GM21381 (cell line): ENCODE results near the gene LDB2.

ENCODE experiments used
- ATAC-seq: cut with Tn5 transposase; IDR thresholded peaks from one replicate; pipeline ENCODE4 v1.9.1; 2021; ENCODE audit warnings: mild to moderate bottlenecking, moderate library complexity; ENCODE audit not compliant: unreplicated experiment

Gene LDB2

DNA sequence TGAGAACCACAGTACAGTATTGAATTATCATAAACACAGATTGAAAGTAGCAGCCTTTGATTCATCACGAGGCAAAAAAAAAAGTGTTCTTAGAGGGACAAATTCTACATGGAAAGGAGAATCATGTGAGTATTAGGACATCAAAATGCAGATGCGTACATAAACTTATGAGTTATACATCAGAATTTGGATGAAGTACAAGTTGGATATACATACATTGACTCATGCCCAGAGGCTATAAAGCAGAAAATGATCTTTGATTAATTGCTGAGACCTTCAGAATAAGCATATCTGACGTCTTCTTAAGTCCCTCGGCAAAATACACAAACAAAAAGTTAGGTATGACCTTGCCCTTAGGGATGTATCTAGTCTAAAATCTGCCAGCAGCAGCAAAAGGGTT is 206.4 kb downstream of the LDB2 start:
- no peak for ATAC-seq

DNA sequence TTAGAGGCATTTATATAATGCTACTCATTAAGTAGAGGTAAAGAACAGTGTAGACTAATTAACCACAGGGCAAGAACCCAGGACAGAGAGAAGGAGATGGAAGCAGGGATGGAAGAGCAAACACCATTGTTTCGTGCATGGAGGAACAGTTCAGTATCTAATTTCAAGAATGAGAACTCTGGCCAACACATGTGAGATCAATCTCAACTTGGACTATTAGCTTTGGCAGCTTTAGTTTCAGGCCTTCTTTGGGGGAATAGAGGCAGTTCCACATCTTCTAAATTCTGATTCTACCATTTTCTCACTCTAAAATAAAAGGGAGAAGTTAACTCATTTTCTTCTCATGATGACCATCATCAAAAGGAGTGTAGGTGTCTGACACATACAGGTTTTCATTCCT is 207.0 kb downstream of the LDB2 start:
- no peak for ATAC-seq

DNA sequence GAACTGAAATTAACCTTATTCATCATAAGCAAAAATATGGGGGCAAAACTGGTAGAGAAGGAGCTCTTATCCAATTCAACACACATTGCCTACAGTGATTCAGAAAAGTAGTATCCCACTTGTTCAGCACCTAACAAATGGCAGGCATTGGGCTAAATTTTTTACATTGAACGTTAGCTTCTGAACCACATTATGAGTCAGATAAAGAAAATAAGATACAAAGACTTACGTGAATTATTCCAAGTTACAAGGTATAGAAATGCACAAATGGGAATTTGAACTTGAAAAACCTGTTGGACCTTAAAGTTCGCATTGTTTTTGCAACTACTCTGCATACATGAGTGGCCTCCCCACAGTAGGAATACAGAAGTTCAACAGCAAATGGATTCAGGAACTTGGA is 210.6 kb downstream of the LDB2 start:
- no peak for ATAC-seq

DNA sequence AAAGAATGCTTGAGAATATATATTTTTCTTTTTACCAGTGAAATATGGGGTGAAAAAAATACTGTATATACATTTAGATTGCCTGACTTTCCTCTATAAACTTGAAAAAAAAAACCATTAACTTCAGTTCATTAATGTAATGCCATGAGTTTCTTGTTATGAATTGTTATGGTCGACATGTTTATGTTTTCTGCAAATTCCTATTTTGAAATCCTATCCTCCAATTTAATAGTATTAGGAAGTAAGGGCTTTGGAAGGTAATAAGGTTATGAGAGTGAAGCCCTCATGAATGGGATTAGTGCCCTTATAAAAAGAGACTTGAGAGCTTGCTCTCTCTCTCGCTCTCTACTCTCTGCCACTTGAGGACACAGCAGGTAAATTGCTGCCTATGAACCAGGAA is 211.4 kb downstream of the LDB2 start:
- ATAC-seq: no peak

DNA sequence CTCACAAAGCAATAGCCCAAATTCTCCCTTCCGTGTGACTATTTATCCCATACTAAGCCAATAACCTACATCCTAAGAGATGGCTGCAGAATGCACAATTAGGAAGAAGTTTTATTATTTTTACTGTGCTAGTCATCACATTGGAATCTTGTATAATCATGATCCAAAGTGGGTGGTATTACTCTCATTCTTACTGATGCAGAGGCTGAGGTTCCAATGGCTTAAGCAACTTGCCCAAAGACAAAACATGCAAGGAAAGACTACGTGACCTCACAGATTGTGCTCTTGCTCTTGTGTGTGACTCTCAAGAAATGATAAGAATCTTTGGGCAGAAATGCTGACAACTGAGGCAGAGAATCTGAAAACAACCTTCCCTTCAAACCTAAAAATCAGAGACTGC is 212.2 kb downstream of the LDB2 start:
- no peak for ATAC-seq

DNA sequence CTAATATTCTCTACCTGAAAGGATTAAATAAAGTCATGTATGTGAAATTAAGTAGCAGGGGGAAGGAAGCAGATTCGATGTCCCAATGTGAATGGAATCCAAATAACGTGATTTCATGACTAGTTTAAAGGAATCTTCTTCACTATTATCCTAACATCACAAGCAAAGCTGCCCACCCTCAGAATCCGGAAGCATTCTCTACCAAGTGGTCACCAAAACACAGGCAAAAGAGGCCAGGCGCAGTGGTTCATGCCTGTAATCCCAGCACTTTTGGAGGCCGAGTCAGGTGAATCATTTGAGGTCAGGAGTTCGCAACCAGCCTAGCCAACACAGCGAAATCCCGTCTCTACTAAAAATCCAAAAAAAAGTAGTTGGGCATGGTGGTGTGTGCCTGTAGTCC is 212.9 kb downstream of the LDB2 start:
- ATAC-seq: no peak

DNA sequence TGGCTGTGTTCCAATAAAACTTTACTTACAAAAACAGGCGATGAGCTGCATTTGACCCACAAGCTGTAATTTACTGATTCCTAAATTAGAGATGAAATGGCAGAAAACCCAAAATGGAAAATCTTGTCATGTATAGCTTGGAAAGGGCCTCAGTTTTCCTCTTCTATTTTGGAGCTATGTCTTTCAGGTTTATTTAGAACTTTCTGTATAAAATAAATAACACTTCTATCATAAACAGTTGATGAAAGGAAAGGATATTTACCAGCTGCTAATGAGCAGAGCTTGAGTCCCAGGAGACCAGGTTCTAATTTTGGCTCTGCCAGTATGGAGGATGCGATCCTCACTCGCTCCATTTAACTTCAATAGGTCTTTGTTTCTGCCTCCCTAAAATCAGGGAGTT is 213.5 kb downstream of the LDB2 start:
- ATAC-seq: no peak

DNA sequence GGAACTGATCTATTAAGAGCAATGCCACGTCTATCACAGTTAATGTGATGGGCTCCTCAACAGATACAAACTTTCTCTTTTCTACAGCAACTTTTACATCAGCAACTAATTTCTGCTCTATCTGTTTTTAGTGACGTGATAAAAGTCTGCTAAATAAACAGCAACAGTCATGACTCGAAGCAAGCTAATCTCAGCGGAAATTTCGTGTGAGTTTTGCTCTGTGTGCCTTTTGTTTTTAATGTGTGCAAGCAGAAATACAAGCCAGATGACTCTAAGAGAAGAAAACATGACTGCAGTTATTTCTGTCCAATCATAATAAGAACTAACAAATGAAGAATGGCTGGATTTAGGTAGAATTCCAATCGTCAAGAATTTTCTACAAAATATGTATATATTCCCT is 214.3 kb downstream of the LDB2 start:
- ATAC-seq: no peak

DNA sequence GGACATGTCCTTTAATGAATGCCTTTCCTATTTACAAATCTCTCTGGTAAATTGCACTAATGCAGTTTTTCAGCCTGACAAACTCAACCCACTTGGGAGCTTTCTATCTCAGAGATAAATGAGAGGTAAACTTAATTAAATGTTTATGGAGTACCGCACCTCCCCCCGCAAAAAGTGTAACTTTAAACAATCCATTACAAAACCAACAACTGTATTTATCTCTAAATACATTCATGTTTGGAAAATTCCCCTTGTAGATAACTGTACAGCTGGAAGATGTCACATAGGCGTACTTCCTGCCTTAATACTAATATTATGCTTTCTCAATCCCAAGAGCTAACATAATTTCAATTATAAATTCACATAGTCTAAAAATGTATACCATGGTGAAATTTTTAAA is 215.5 kb downstream of the LDB2 start:
- ATAC-seq: no peak

DNA sequence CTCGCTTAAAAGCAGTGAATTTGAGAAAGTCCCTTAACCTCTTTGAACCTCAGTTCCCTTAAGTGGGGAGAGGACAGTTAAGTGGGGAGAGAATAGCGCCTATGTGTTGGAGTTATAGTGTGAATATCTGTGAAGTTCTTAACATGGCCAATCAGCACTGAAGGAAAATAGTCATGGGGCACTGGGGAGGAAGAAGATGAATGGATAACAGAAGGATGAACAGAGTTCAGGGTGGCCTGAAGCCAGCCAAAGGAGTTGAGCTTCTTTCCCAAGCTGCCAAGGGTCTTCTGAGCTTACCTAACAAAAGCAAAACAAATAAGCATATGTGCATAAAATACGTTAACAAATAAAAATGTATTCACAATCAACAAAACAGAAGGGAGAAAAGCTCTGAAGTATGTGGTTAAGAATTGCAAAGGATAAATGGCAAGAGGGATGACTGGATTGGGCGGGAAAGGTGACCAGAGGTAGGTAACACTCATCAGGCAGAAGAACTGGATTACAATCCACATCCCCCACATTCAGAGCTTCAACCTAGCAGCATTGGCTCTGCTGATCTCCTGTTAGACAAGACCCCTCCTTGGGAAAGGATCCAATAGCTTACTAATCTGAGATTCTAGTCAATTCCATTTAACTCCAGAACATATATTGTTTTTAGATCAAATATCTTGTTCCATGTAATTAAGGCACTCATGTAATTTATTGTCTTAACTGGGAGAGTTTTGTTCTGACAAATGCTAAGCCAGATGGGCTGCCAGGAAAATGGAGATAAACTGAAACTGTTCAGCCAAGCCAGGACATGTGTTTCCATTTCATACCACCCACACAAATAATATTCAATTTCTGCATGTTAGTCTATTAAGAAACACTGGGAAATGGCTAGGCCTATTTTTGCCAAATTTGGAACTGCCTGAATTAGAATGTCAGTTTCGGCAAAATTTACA is 221.2 kb downstream of the LDB2 start:
- ATAC-seq: no peak

DNA sequence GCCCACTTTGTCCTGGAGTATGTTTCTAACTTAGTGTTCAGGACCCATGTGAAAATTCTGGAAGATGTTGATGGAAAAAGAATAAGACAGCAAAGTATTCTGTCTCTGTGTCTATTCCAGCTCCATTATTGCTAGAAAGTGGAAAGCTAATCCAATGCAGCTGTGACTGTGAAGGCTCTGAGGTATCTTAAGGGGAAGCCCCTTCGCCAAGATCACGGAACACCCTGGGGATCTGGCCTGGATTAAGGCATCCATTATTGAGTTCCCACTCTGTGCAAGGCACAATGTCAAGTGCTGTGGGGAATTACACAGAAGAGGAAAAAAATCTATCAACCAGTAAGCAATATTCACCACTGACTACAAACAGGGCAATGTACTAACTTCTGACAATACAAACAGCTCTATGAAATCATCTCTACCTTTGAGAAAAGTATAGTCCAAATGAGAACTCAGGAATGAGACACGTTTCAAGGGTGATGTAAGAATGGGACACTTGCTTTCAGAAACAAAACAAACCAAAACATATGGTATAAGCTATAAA is 222.1 kb downstream of the LDB2 start:
- no peak for ATAC-seq

DNA sequence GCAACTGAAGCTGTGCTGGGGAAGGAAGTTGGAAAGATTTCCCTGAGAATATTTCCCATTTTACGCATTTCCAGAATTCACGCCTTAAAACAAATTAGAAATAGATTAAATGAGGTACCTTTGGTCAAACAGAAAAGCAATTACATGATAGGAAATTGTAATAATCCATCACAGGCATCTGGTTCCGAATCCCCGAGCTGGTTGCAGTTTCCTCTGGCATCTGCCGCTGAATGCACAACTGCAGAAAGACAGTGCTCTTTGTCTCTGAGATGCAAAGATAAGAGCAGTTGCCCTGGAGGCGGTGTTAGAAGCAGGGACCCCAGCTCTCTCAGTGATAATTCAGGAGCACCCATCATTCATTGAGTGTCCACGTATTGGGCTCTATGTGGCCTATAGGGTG is 224.4 kb downstream of the LDB2 start:
- no peak for ATAC-seq

DNA sequence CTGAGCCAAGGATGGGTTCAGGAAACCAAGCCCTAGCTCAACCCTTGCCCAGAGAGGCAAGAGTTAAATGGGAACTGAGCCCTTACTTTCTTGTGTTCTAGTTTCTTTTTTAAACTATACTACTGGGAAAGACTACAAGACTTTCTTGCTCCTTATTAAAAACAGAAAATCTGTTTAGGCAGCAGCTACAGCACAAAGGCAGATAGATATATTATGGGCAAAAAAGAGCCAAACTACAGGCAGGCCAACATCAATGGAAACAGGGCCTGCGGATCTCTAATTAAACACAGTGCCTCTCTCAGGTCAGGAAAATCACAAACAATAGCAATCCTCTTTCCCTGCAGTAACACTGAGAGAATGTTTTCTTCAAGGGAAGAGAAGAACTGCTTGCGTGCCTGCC is 226.0 kb downstream of the LDB2 start:
- ATAC-seq: no peak

DNA sequence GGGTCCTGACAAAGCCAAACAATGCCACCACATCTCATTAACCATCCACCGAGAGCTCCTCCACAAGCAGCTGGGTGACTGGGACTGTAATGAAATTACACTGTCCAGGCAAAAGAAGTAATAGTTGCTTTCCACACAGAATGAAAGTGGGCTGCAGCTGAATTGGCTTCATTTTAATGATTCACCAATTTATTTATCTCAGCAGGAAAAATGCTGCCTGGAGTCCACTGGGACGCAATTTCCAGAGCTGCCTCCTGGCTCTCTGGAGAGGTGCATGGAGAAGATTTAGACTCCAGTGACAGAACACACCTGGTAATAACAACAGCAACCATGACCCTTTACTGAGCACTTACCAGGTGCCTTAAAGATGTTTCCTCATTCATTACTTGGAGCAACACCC is 226.7 kb downstream of the LDB2 start:
- ATAC-seq: no peak

DNA sequence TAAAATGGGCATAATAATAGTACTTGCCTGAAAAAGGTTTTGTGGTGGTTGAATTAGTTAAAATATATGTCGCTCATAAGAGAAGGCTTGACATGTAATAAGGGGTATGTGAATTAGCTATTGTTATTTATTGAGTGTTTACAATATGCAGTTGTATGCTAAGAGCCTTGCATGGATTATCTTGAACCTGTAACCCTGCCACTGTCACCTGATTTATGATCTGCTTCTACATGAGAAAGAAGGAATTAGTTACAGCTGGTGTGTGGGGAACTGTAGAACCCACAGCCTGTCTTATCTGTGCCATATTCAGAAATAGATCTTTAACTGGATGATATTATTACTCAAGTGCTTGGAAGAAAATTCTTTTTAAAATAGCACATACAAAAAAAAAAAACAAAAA is 227.7 kb downstream of the LDB2 start:
- no peak for ATAC-seq

DNA sequence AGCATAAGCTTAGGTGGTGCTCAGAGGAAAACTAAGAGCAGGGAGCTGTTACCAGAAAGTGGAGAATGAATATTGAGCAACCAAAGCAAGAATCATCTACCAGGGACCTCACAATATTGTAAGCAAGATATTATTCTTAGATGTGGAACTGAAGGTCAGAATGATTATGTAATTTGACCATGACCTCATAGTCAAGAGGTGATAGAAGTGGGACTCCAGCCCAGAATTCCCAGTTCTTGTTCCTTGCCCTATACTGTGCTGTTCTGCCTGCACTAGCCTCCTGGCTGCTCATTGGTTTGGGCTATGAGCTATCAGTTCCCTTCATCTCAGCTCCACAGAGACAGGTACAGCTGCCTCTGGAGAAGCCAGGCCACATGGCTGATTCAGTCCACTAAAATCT is 229.4 kb downstream of the LDB2 start:
- no peak for ATAC-seq

DNA sequence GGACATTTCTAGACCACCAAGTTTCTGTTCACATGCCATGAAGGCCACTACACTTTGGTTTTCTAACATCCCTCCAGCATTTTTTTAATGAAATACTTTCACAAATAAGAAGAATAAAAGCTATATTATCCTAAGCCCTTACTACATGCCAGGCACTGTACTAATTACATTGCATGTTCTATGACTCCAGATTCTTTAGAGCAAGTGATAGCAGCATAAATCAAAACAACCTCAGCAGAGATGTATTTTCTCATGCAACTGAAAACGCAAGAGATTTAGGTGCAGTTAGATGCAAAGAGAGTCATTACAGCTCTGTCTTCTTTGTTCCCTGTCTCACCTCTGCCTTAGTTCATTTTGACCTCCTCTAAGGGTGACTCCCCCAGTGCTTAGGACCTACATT is 230.0 kb downstream of the LDB2 start:
- ATAC-seq: no peak

DNA sequence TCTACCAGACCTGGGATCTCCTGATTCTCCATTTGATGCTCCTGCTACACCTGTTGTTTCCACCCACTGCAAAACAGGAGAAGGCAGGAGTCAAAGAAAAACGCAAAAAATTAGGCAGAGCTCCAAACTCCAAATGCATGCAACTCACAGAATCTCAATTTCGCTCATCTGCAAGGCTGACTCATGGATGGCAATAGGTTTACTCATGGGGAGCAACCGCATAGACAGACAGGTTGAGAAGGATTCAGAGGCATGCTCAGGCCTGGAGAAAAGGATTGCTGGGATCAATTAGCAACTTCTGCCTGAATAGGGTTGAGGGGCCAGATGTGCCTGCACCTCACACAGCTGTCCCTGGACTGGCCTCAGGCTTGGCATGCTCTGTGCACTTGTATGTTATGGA is 231.0 kb downstream of the LDB2 start:
- no peak for ATAC-seq

DNA sequence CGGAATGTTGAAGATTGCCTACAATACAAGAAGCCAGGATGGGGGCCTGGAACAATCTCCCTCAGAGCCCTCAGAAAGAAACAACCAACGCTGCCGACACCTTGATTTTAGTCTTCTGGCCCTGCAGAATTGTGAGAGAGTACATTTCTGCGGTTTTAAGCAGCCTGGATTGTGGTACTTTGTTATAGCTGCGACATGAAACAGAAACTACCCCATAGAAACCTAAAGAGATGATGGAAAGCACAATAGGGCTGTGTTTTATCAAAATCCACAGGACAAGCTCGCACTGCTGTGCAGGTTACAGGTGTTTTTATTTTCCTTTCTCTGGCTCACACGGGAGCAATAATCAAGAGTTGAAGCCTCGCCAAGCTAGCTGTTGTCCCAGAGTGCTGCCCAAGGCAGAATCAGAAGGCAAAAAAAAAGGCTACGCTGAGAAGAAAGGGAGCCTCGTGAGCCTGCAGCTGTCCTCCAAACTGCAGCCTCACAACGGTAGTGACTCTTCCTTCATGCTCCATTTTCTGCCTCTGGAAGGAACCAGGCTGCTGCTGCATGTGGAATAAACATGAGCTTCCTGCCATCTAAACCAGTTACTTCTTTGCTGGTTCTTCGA is 232.4 kb downstream of the LDB2 start:
- ATAC-seq: no peak

DNA sequence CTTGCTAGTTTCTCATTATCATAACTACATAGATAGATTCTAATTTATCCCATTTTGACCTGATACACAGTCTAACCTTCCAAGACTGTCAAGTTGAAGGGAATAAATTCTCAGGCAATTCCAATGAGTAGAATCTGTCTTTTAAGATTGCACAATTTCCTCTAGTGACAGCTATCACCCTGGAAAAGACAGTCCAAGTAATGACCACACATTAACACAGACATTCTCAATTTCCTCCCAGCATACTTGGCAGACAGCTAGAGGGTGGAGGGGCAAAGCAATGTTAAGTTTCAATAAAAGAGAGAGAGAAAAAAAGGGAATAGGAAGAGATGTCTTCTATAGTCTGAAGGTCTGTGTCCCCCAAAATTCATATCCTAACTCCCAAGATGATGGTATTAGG is 234.7 kb downstream of the LDB2 start:
- no peak for ATAC-seq

DNA sequence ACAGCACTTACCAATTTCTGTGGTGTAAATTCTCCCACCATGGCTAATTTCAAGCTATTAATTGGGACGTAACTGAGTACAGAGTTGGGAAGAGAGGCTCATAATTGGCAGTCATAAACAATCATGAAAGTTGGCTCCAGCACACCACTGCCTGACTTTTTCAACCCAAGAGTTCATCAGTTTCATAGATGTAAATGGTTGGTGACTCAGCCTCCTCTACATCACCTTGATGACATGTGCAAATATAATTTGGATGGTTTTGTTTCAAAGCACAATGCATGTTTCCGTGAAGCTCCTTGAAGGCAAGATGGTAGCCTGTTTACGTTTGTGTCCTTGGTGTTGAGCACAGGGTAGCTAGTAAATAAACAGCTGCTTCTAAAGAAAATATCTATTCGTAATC is 235.1 kb downstream of the LDB2 start:
- ATAC-seq: no peak

DNA sequence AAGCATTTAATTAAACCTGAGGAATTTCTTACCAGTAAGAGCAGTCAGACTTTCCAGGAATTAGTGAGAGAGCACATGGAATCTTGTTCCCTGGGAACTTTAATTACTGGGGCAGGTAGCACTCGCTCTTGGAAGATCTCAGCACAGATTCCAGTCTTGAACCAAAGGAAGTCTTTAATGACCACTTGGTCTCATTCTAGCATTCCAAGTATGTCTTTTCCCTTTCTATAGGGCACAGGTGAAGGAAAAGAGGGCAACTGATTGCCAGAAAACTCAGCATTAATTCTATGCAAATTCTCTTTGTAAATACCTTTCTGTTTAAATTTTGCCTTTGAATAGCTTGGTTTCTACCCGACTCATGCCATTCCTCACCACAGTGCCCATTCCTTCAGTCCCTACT is 236.6 kb downstream of the LDB2 start:
- ATAC-seq: no peak
